NCI-H774 (cell line): ENCODE measurements around the gene EVA1B.

Experiments used
- DNase-seq: peaks from one replicate; lab custom pipeline; 2025; lab: John Stamatoyannopoulos, UW

EVA1B gene

GRCh38 chr1:36320291-36320761, 3.1 kb downstream of the EVA1B start:
- DNase-seq = no peak

- no peak for DNase-seq
These were observed 14.0 kb downstream of the EVA1B start for GRCh38 chr1:36309397-36309796.

GRCh38 chr1:36307601-36308330, 15.7 kb downstream of the EVA1B start:
- DNase-seq = no peak

- peak; percentile 98 for DNase-seq
These were observed 16.5 kb downstream of the EVA1B start for GRCh38 chr1:36306902-36307456.

GRCh38 chr1:36306210-36306901, 17.1 kb downstream of the EVA1B start, which contains the start of gene SH3D21:
TSS of gene SH3D21 (plus strand) at chr1:36306368. CDS start at chr1:36306421, 53 bp downstream.
- DNase-seq = peak; percentile 63

GRCh38 chr1:36305915-36306209, 17.6 kb downstream of the EVA1B start:
- no peak for DNase-seq

- no peak for DNase-seq
These were observed 18.2 kb downstream of the EVA1B start for GRCh38 chr1:36304970-36305914.

GRCh38 chr1:36304521-36304920, 18.9 kb downstream of the EVA1B start:
- no peak for DNase-seq

GRCh38 chr1:36303650-36304360, 19.6 kb downstream of the EVA1B start:
- DNase-seq = no peak

GRCh38 chr1:36303244-36303643, 20.2 kb downstream of the EVA1B start:
- no peak for DNase-seq

- DNase-seq = no peak
These were observed 22.2 kb downstream of the EVA1B start for GRCh38 chr1:36301220-36301619.

- no peak for DNase-seq
These were observed 22.9 kb downstream of the EVA1B start for GRCh38 chr1:36300526-36300925.

- DNase-seq = no peak
These were observed 24.8 kb downstream of the EVA1B start for GRCh38 chr1:36298640-36299039.

GRCh38 chr1:36297062-36297461, 26.4 kb downstream of the EVA1B start:
- no peak for DNase-seq

GRCh38 chr1:36295390-36295789, 28.1 kb downstream of the EVA1B start:
- no peak for DNase-seq

GRCh38 chr1:36287595-36287994, 35.9 kb downstream of the EVA1B start:
- DNase-seq = no peak

- DNase-seq = no peak
These were observed 36.6 kb downstream of the EVA1B start for GRCh38 chr1:36286802-36287201.

GRCh38 chr1:36285443-36286101, 37.9 kb downstream of the EVA1B start:
- peak; percentile 64 for DNase-seq

- DNase-seq = no peak
These were observed 38.9 kb downstream of the EVA1B start for GRCh38 chr1:36284517-36284916.

GRCh38 chr1:36284061-36284460, 39.4 kb downstream of the EVA1B start:
- DNase-seq = no peak

GRCh38 chr1:36279789-36280296, 43.6 kb downstream of the EVA1B start:
- DNase-seq = no peak
